ENCODE results near the gene SPRY2. TPM values are rescaled to one million over a fixed set of nuclear protein-coding genes. Genes with fewer than 3 reads are reported as not detected.

The SPRY2 gene
- total and polyA plus RNA-seq, 2 donors (not counting 3 experiments of a cell fraction or from before 2014, with no cell fraction given), result 26.2 to 52.3 TPM

- POLR2A ChIA-PET, result no interaction called here
- H3K4me3 ChIP-seq (replicated peaks in 1 of 3; ENCODE audit: insufficient read depth in 1 of 3, low read depth in 1 of 3, low read length in 3 of 3), result no peak overlapping the region
- FAIRE-seq (no peak), DNase-seq (ENCODE audit: low read depth, low spot score) (no peak)
- dilution Hi-C loops (cut with MboI; ENCODE audit: extremely low pct_ligation_motif_present, low sequenced_read_pairs) (no loop called here), intact Hi-C loops (cut with micrococcal nuclease) (no loop called here)
- CTCF ChIA-PET, result interaction anchor here (1.1 to 1.8 kb wide), 3 partner anchors 9 to 627 kb away, joined by 3 to 7 read pairs (median 6); partner anchors contain the start of gene SPRY2
- peaks cover 7% of the 10 kb centered on the region for H3K4me1 ChIP-seq (ENCODE audit: control insufficient read depth, extremely low read depth, insufficient read depth, low read length)
- no peak overlapping the region for H3K27ac ChIP-seq (ENCODE audit: insufficient read depth, low read depth, low read length)
- H3K36me3 ChIP-seq (ENCODE audit: control insufficient read depth in 2 of 2, extremely low read depth in 1 of 2, insufficient read depth in 2 of 2, low read length in 2 of 2), result no peaks in the 10 kb centered on the region
- H3K79me2 ChIP-seq (ENCODE audit: control insufficient read depth, insufficient read depth, low read length), result no peaks in the 10 kb centered on the region
- no peak overlapping the region for H3K4me2 ChIP-seq (ENCODE audit: insufficient read depth, low read length)
- H4K20me1 ChIP-seq (replicated peaks; ENCODE audit: control insufficient read depth, extremely low read depth, insufficient read depth, low read length), result no peaks in the 10 kb centered on the region
- H2AFZ ChIP-seq (ENCODE audit: low read depth, low read length), result peak overlapping the region; percentile 48
- no peak overlapping the region for H3K9ac ChIP-seq (replicated peaks; ENCODE audit: extremely low read depth, insufficient read depth, low read length)
- no peaks in the 10 kb centered on the region for H3K9me3 ChIP-seq (replicated peaks; ENCODE audit: control insufficient read depth, insufficient read depth, low read length)
- H3K9me1 ChIP-seq (replicated peaks; ENCODE audit: control insufficient read depth, extremely low read depth, insufficient read depth, low read length), result no peaks in the 10 kb centered on the region
- no peaks in the 10 kb centered on the region for H3K27me3 ChIP-seq (ENCODE audit: control insufficient read depth in 2 of 2, insufficient read depth in 2 of 2, low read length in 2 of 2)
- TF ChIP-seq MAX (IDR thresholded peaks at IDR 0.05; ENCODE audit: insufficient read depth, insufficient read length) (no peak), POLR2A (IDR thresholded peaks at IDR 0.05; ENCODE audit: low read depth, low read length) (no peak), EZH2 (IDR thresholded peaks at IDR 0.05; ENCODE audit: borderline replicate concordance, low read depth, low read length, severe bottlenecking) (no peak), GATA2 (IDR thresholded peaks at IDR 0.05; ENCODE audit: insufficient read depth, insufficient read length, low read depth, low read length) (no peak), FOS (IDR thresholded peaks at IDR 0.05; ENCODE audit: borderline replicate concordance, insufficient read depth, low read length) (no peak), CTCF (IDR thresholded peaks at IDR 0.05; ENCODE audit: extremely low read depth in 1 of 2, insufficient read depth in 1 of 2, low read depth in 1 of 2, low read length in 2 of 2) (no peak), POLR2AphosphoS5 (IDR thresholded peaks at IDR 0.05; ENCODE audit: insufficient read depth, low read depth, low read length) (no peak), JUN (IDR thresholded peaks at IDR 0.05; ENCODE audit: borderline replicate concordance, insufficient read depth, insufficient read length, low read depth) (no peak), MYC (IDR thresholded peaks at IDR 0.05; ENCODE audit: low read depth, low read length) (no peak)
- no TSS peak for BruUV-seq (replicated peaks)
These were observed 34.5 kb downstream of the SPRY2 start for GRCh38 chr13:80306337-80306972.
